PC-3 (cell line): ENCODE results near the gene DPAGT1.
"Not testable (repeated sequence)": the region's sequence is repeated elsewhere in the genome, so short reads cannot be mapped to it uniquely, and the experiment has no call there.

Experiments used
- EZH2 ChIP-seq: fragments of 300-600 bp; sonication (generic); IDR thresholded peaks from one replicate; pipeline ENCODE4 v1.6.1; 2017; ENCODE audit warnings: antibody characterized with exemption, mild to moderate bottlenecking, low read length; ENCODE audit not compliant: unreplicated experiment
- TF ChIP-seq, protein P1 (sequence below): fragments of 300-600 bp; sonication (generic); conservative IDR thresholded peaks from 2 replicates; pipeline ENCODE4 v1.5.1; 2017; ENCODE audit warnings: antibody characterized with exemption, low read depth, mild to moderate bottlenecking, low read length

DNA sequence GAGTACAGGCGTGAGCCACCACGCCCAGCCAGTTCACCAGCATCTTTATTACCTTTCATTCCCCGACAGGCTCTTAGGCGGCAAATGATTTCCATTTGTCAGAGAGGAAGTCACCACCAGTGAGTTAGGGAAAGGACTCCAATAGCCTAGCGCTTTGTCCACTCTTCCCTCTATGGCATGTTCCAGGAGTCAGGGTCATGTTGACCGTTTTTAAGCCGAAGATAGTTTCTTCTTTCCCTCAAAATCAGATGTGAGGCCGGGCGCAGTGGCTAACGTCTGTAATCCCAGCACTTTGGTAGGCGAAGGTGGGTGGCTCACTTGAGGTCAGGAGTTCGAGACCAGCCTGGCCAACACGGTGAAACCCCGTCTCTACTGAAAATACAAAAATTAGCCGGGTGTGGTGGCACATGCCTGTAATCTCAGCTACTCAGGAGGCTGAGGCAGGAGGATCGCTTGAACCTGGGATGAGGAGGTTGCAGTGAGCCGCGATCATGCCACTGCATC lies 1.6 kb upstream of the DPAGT1 start:
- TF ChIP-seq, protein P1, sequence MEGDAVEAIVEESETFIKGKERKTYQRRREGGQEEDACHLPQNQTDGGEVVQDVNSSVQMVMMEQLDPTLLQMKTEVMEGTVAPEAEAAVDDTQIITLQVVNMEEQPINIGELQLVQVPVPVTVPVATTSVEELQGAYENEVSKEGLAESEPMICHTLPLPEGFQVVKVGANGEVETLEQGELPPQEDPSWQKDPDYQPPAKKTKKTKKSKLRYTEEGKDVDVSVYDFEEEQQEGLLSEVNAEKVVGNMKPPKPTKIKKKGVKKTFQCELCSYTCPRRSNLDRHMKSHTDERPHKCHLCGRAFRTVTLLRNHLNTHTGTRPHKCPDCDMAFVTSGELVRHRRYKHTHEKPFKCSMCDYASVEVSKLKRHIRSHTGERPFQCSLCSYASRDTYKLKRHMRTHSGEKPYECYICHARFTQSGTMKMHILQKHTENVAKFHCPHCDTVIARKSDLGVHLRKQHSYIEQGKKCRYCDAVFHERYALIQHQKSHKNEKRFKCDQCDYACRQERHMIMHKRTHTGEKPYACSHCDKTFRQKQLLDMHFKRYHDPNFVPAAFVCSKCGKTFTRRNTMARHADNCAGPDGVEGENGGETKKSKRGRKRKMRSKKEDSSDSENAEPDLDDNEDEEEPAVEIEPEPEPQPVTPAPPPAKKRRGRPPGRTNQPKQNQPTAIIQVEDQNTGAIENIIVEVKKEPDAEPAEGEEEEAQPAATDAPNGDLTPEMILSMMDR, result not testable (repeated sequence)
- not testable (repeated sequence) for TF ChIP-seq EZH2
